Ovary (tissue), 3 donors: ENCODE results near the gene DRD4.

Experiments used
- POLR2A ChIP-seq: fragments of 450-650 bp; IDR thresholded peaks from one replicate; pipeline ENCODE4 v1.6.1; 2017; ENCODE audit warnings: antibody characterized with exemption, mild to moderate bottlenecking, moderate library complexity
- TF ChIP-seq, protein P1 (sequence below), 3 donors: fragments of 450-650 bp in 2 of 3; fragments of 200-600 bp in 1 of 3; IDR thresholded peaks; one replicate each; pipeline versions ENCODE4 v1.5.1 to v1.8.0; 2016 to 2022; ENCODE audit warnings: antibody characterized with exemption in 3 of 3, mild to moderate bottlenecking in 1 of 3
- donor health status: DM: no; HTN: no; CAD: no.

DNA sequence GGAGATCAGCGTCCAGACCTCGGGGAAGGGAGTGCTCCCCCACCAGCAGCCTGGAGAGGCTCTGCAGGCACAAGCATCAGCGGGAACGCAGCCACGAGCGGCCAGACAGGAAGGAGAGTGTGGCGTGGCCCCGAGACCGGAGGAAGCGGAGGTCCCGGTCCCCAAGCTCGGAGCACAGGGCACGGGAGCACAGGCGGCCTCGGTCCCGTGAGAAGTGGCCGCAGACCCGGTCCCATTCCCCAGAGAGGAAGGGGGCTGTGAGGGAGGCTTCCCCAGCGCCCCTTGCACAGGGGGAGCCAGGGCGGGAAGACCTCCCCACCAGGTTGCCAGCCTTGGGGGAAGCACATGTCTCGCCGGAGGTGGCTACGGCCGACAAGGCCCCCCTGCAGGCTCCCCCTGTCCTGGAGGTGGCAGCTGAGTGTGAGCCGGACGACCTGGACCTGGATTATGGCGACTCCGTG is 28.2 kb upstream of the DRD4 start:
- TF ChIP-seq, protein P1, sequence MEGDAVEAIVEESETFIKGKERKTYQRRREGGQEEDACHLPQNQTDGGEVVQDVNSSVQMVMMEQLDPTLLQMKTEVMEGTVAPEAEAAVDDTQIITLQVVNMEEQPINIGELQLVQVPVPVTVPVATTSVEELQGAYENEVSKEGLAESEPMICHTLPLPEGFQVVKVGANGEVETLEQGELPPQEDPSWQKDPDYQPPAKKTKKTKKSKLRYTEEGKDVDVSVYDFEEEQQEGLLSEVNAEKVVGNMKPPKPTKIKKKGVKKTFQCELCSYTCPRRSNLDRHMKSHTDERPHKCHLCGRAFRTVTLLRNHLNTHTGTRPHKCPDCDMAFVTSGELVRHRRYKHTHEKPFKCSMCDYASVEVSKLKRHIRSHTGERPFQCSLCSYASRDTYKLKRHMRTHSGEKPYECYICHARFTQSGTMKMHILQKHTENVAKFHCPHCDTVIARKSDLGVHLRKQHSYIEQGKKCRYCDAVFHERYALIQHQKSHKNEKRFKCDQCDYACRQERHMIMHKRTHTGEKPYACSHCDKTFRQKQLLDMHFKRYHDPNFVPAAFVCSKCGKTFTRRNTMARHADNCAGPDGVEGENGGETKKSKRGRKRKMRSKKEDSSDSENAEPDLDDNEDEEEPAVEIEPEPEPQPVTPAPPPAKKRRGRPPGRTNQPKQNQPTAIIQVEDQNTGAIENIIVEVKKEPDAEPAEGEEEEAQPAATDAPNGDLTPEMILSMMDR (IDR thresholded peaks at IDR 0.05), result no peak
- TF ChIP-seq POLR2A, result no peak
